ENCODE data around the gene STAG3. TPM values are rescaled to one million over a fixed set of nuclear protein-coding genes. Genes with fewer than 3 reads are reported as not detected.

The STAG3 gene
- total and polyA plus RNA-seq, 2 of the 4 experiments (the other 2 are of a cell fraction) = 0.36 to 0.65 TPM

DNA sequence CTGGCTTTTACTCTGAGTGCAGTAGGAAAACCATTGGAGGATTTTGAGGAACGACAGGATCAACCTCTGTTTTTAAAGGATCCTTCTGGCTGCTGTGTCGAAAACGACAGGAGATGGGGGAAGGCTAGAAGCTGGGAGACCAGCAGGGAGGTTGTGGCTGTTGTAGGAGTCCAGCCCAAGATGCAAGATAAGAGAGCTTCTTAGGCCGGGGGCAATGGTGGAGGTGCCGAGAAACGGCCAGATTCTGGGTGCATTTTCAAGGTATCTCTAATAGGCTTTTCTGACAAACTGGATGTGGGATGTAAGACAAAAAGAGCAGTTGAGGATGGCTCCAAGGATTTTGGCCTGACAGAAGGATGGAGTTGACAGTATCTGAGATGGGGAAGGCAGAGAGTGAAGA is 31.8 kb downstream of the STAG3 start:
- H2BK15ac ChIP-seq (ENCODE audit: low read depth, low read length) = no peak overlapping the region
- no peak overlapping the region for H2BK120ac ChIP-seq (ENCODE audit: low read depth, low read length)
- no peak overlapping the region for H4K91ac ChIP-seq (ENCODE audit: insufficient read depth, low read depth, low read length)
- WGBS, 2 experiments (ENCODE audit: extremely low coverage in 2 of 2, insufficient read length in 1 of 2) = 65% methylated on average over 6 of the region's 6 CpGs; no CpG with 5 or more reads in 1 of the 2 experiments
- no peak overlapping the region for H3K9ac ChIP-seq (ENCODE audit: low read depth, low read length)
- H3K9me1 ChIP-seq (ENCODE audit: insufficient read depth, low read length) = no peaks in the 10 kb centered on the region
- no peak overlapping the region for H2BK5ac ChIP-seq (ENCODE audit: low read depth, low read length, poor library complexity, severe bottlenecking)
- no peaks in the 10 kb centered on the region; the same call in 1 of the 2 replicates for H3K27me3 ChIP-seq (ENCODE audit: control insufficient read depth, insufficient read depth, low read length)
- H3K79me1 ChIP-seq (ENCODE audit: low read depth in 1 of 2, low read length in 2 of 2) = no peaks in the 10 kb centered on the region
- in situ Hi-C loops (cut with MboI; ENCODE audit: low sequenced_read_pairs) (loop anchor here (5.0 kb wide), 1 partner anchor 72 kb away; no protein-coding TSS in a partner anchor), dilution Hi-C loops (cut with HindIII; ENCODE audit: low sequenced_read_pairs, unreplicated experiment) (no loop called here), intact Hi-C loops (cut with micrococcal nuclease) (no loop called here)
- DNase-seq (no peak), ATAC-seq (ENCODE audit: low read depth) (no peak)
- no peak overlapping the region for H3K23ac ChIP-seq (ENCODE audit: low read depth, low read length)
- no peaks in the 10 kb centered on the region for H4K20me1 ChIP-seq (ENCODE audit: insufficient read depth, low read length)
- H3K56ac ChIP-seq (ENCODE audit: extremely low read depth, insufficient read depth, low read length) = no peak overlapping the region
- H3K4me3 ChIP-seq (ENCODE audit: insufficient read depth, low read depth, low read length) = no peak overlapping the region
- BruUV-seq (replicated peaks) = no TSS peak
- H4K5ac ChIP-seq (ENCODE audit: low read depth, low read length) = no peak overlapping the region
- H2AK5ac ChIP-seq (ENCODE audit: low read depth, low read length) = no peak overlapping the region
- no peak overlapping the region for H3K18ac ChIP-seq (ENCODE audit: low read depth, low read length)
- no peak overlapping the region for H3K4ac ChIP-seq (ENCODE audit: low read depth, low read length)
- H3K14ac ChIP-seq (replicated peaks; ENCODE audit: low read depth, low read length) = no peak overlapping the region
- ChIA-PET POLR2A (ENCODE audit: unreplicated experiment) (no interaction called here), CTCF (no interaction called here)
- H2BK20ac ChIP-seq (ENCODE audit: low read depth, low read length) = no peak overlapping the region
- no peak overlapping the region for H2AFZ ChIP-seq (replicated peaks; ENCODE audit: low read length, poor library complexity)
- no peak overlapping the region for H2AK9ac ChIP-seq (replicated peaks; ENCODE audit: low read depth, low read length, poor library complexity)
- no peak overlapping the region for H3K4me2 ChIP-seq (ENCODE audit: low read depth, low read length)
- no peak overlapping the region for H4K8ac ChIP-seq (ENCODE audit: low read depth in 2 of 2, low read length in 2 of 2)
- no peaks in the 10 kb centered on the region for H3K4me1 ChIP-seq (ENCODE audit: control insufficient read depth, insufficient read depth, low read length)
- H3K36me3 ChIP-seq (ENCODE audit: control insufficient read depth, insufficient read depth, low read length) = no peaks in the 10 kb centered on the region
- no peak overlapping the region for H3K27ac ChIP-seq (ENCODE audit: insufficient read depth, low read length)
- TF ChIP-seq RCOR1 (IDR thresholded peaks at IDR 0.05; ENCODE audit: insufficient replicate concordance, low read length) (no peak), MXI1 (IDR thresholded peaks at IDR 0.05; ENCODE audit: borderline replicate concordance, low read depth, low read length) (no peak), RAD21 (IDR thresholded peaks at IDR 0.05; ENCODE audit: low read length) (no peak), RFX5 (IDR thresholded peaks at IDR 0.05; ENCODE audit: low read depth, low read length) (no peak)
- TF ChIP-seq, protein P1, sequence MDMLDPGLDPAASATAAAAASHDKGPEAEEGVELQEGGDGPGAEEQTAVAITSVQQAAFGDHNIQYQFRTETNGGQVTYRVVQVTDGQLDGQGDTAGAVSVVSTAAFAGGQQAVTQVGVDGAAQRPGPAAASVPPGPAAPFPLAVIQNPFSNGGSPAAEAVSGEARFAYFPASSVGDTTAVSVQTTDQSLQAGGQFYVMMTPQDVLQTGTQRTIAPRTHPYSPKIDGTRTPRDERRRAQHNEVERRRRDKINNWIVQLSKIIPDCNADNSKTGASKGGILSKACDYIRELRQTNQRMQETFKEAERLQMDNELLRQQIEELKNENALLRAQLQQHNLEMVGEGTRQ (IDR thresholded peaks at IDR 0.05; ENCODE audit: low read depth, low read length) = no peak
- no peaks in the 10 kb centered on the region for H3K9me3 ChIP-seq (ENCODE audit: control insufficient read depth, insufficient read depth, low read length)

Data from IMR-90 (cell line).